GM12878 (cell line): ENCODE data around the gene ATP6V0D1. TPM values are rescaled to one million over a fixed set of nuclear protein-coding genes. Genes with fewer than 3 reads are reported as not detected.

Source experiments
- ATAC-seq: fragments of 200-7000 bp; cut with Tn5 transposase; 3 replicates; pipeline ENCODE4 v1.9.1; 2020; ENCODE audit warnings: mild to moderate bottlenecking, moderate library complexity
- BruUV-seq: library from RNA; stranded (reverse); fragments of 400-500 nt; replicated peaks from 2 replicates; lab custom pipeline; 2021; lab: Mats Ljungman, UMichigan
- CTCF ChIA-PET: fragments of 300-600 bp; sonication (Branson Sonifier 250); formaldehyde crosslinking; extraction: SDS; loops from one replicate; lab custom pipeline; 2021; ENCODE audit warnings: inconsistent platforms; lab: Yijun Ruan, JAX
- POLR2A ChIA-PET: fragments of 350-600 bp; formaldehyde crosslinking; extraction: SDS; loops from one replicate; lab custom pipeline; 2021; ENCODE audit warnings: inconsistent platforms; lab: Charles Lee
- RAD21 ChIA-PET: fragments of 300-600 bp; sonication (Branson Sonifier 250); formaldehyde crosslinking; loops from one replicate; lab custom pipeline; 2023; ENCODE audit warnings: antibody characterized with exemption; ENCODE audit not compliant: unreplicated experiment; lab: Charles Lee
- SMC1A ChIA-PET: fragments of 300-600 bp; sonication (Branson Sonifier 250); formaldehyde crosslinking; loops from one replicate; lab custom pipeline; 2023; ENCODE audit not compliant: unreplicated experiment, uncharacterized antibody; lab: Charles Lee
- DNase-seq: peaks from one replicate; pipeline ENCODE4 v3.0.0-alpha.2; 2011; ENCODE audit warnings: low read depth, low spot score
- FAIRE-seq: peaks from 3 replicates; lab custom pipeline; 2011; peaks lifted over from hg19 to GRCh38; lab: Jason Lieb, UNC
- H2AFZ ChIP-seq: 2 replicates; pipeline ENCODE4 v1.6.0; 2011; ENCODE audit warnings: low read depth, low read length, control low read depth; ENCODE audit not compliant: control insufficient read depth
- H3K27ac ChIP-seq: 2 replicates; pipeline ENCODE4 v1.5.1; 2011; ENCODE audit warnings: control low read depth; ENCODE audit not compliant: control insufficient read depth, insufficient read depth
- H3K27me3 ChIP-seq, 2 experiments: replicated peaks in 1 of 2; 2 replicates each; pipeline versions ENCODE4 v1.6.0 to v1.6.1; 2011; ENCODE audit warnings: low read length in 1 of 2; ENCODE audit not compliant: control insufficient read depth in 2 of 2, insufficient read depth in 2 of 2
- H3K36me3 ChIP-seq, 2 experiments: 2 replicates each; pipeline ENCODE4 v1.5.1; 2011; ENCODE audit warnings: low read length in 1 of 2; ENCODE audit not compliant: control insufficient read depth in 2 of 2, insufficient read depth in 2 of 2
- H3K4me1 ChIP-seq: 2 replicates; pipeline ENCODE4 v1.6.1; 2011; ENCODE audit warnings: mild to moderate bottlenecking, low read length, moderate library complexity, mixed read lengths; ENCODE audit not compliant: control insufficient read depth, insufficient read depth
- H3K4me2 ChIP-seq: 2 replicates; pipeline ENCODE4 v1.6.0; 2011; ENCODE audit warnings: control low read depth; ENCODE audit not compliant: control insufficient read depth, insufficient read depth
- H3K4me3 ChIP-seq: fragments of 200-600 bp; sonication (generic); 2 replicates; pipeline ENCODE4 v1.5.1; 2016
- H3K79me2 ChIP-seq: 2 replicates; pipeline ENCODE4 v1.6.0; 2011; ENCODE audit warnings: low read length; ENCODE audit not compliant: control insufficient read depth, insufficient read depth
- H3K9ac ChIP-seq: 2 replicates; pipeline ENCODE4 v1.8.0; 2011; ENCODE audit warnings: low read length, control low read depth, mixed read lengths; ENCODE audit not compliant: control insufficient read depth, insufficient read depth
- H3K9me3 ChIP-seq: replicated peaks from 3 replicates; pipeline ENCODE4 v1.5.1; 2011; ENCODE audit warnings: mild to moderate bottlenecking, low read length; ENCODE audit not compliant: control insufficient read depth, insufficient read depth
- H4K20me1 ChIP-seq: 2 replicates; pipeline ENCODE4 v1.6.0; 2011; ENCODE audit not compliant: control insufficient read depth, insufficient read depth
- GABPA ChIP-seq: IDR thresholded peaks from 2 replicates; pipeline ENCODE4 v1.6.1; 2014; ENCODE audit warnings: antibody characterized with exemption, low read depth, mild to moderate bottlenecking, inconsistent platforms
- JUNB ChIP-seq: IDR thresholded peaks from 2 replicates; pipeline ENCODE4 v1.6.1; 2016; ENCODE audit warnings: antibody characterized with exemption, mild to moderate bottlenecking
- LARP7 ChIP-seq: fragments of 450-650 bp; IDR thresholded peaks from 2 replicates; pipeline ENCODE4 v1.6.1; 2017; ENCODE audit warnings: mild to moderate bottlenecking
- MYB ChIP-seq: fragments of 150-350 bp; IDR thresholded peaks from 2 replicates; pipeline ENCODE4 v1.6.1; 2014; ENCODE audit warnings: mild to moderate bottlenecking, low read depth, low read length, borderline replicate concordance
- NFXL1 ChIP-seq: fragments of 450-650 bp; IDR thresholded peaks from 2 replicates; pipeline ENCODE4 v1.6.1; 2017; ENCODE audit warnings: antibody characterized with exemption, mild to moderate bottlenecking, borderline replicate concordance
- NR2F1 ChIP-seq: fragments of 450-650 bp; conservative IDR thresholded peaks from 2 replicates; pipeline ENCODE4 v1.6.1; 2017; ENCODE audit warnings: mild to moderate bottlenecking
- NRF1 ChIP-seq: conservative IDR thresholded peaks from 2 replicates; pipeline ENCODE4 v1.6.1; 2011; ENCODE audit warnings: mild to moderate bottlenecking, low read depth, low read length, improper control_type of control experiment
- POLR2A ChIP-seq: IDR thresholded peaks from 2 replicates; pipeline ENCODE4 v1.6.1; 2011; ENCODE audit warnings: low read depth, mild to moderate bottlenecking, low read length
- POLR2AphosphoS5 ChIP-seq: IDR thresholded peaks from 2 replicates; pipeline ENCODE4 v1.6.1; 2011; ENCODE audit warnings: mild to moderate bottlenecking, low read length, inconsistent platforms
- SREBF2 ChIP-seq: IDR thresholded peaks from 2 replicates; pipeline ENCODE4 v1.6.1; 2012; ENCODE audit warnings: mild to moderate bottlenecking, low read length
- WGBS: methylation state at CpG from one replicate; pipeline ENCODE4 v1.1.6; 2016; ENCODE audit warnings: low lambda C conversion rate; ENCODE audit not compliant: insufficient replicate concordance, insufficient coverage; ENCODE audit errors: missing lambda C conversion rate; 5-methylcytosine and 5-hydroxymethylcytosine counted together
- in situ Hi-C: fragments of 300-500 bp; cut with MboI; formaldehyde crosslinking; loops from 9 replicates; pipeline ENCODE4 v1.14.3; 2018; ENCODE audit warnings: mixed read lengths
- intact Hi-C: fragments of 100-400 bp; cut with micrococcal nuclease; formaldehyde crosslinking; loops from one replicate; pipeline ENCODE4 v1.14.2; 2022; ENCODE audit not compliant: unreplicated experiment
- polyA plus RNA-seq, 11 experiments: library from polyadenylated mRNA; depleted of rRNA in 4 of 11; unstranded in 6 of 11; stranded (reverse) in 5 of 11; fragments of >200 nt; fragmentation: Nextera tagmentation in 4 of 11; fragmentation: Illumina TruSeq in 1 of 11; extraction: Ambion mirVana in 4 of 11; extraction: Trizol in 1 of 11; gene quantifications; 1 replicate in 1 of 11; 2 replicates in 10 of 11; pipeline versions ENCODE4 v1.2.1 to v1.2.3, GENCODE V29; 2011 to 2016; ENCODE audit warnings: inconsistent platforms in 2 of 11, missing spikeins in 2 of 11, low read depth in 1 of 11
- total RNA-seq, 4 experiments: library from RNA; depleted of rRNA in 3 of 4; stranded (reverse); fragments of >200 nt in 3 of 4; fragmentation: Illumina TruSeq in 1 of 4; extraction: Trizol in 1 of 4; gene quantifications; 2 replicates each; pipeline versions ENCODE4 v1.2.1 to v1.2.3, GENCODE V29; 2013 to 2021
- TF ChIP-seq, protein P1 (sequence below): fragments of 150-350 bp; IDR thresholded peaks from 2 replicates; pipeline ENCODE4 v1.6.1; 2014; ENCODE audit warnings: mild to moderate bottlenecking, low read depth, low read length
- TF ChIP-seq, protein P2 (sequence below): IDR thresholded peaks from 2 replicates; pipeline ENCODE4 v1.6.1; 2011; ENCODE audit warnings: low read depth, low read length, improper control_type of control experiment, borderline replicate concordance
- TF ChIP-seq, protein P3 (sequence below): fragments of 450-650 bp; formaldehyde crosslinking; IDR thresholded peaks from 2 replicates; pipeline ENCODE4 v1.5.0; 2022; ENCODE audit warnings: mild to moderate bottlenecking, missing genetic modification characterization
- TF ChIP-seq, protein P4 (sequence below): IDR thresholded peaks from 2 replicates; pipeline ENCODE4 v1.6.1; 2012; ENCODE audit warnings: low read depth, low read length, improper control_type of control experiment
- TF ChIP-seq, protein P5 (sequence below): IDR thresholded peaks from 2 replicates; pipeline ENCODE4 v1.6.1; 2011; ENCODE audit warnings: low read depth, mild to moderate bottlenecking, low read length, moderate library complexity, borderline replicate concordance; ENCODE audit errors: extremely low read depth

ATP6V0D1 gene
- total and polyA plus RNA-seq, 10 of the 15 experiments (the other 5 are each of a cell fraction or from before 2014, with no cell fraction given) = 28.1 to 141 (median 70.3) TPM

DNA sequence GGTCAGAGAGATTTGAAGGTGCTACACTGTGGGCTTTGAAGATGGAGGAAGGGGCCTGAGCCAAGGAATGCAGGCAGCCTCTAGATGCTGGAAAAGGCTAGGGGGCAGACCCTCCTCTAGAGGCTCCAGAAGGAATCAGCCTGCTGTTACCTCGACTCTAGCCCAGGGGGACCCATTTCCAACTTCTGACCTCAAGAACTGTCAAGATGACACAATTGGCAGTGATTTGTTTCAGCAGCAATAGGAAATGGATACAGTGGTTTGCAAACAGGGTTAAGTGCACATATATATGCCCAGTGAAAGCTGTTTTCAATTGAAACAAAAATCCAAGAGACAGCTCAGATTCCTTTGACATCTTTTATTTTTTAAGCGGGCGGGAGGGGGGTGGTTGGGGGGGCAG lies 61.0 kb downstream of the ATP6V0D1 start:
- no peak for ATAC-seq
- H2AFZ ChIP-seq = no peak overlapping the region
- intact Hi-C loops (no loop called here), in situ Hi-C loops (loop anchor here (25.0 kb wide), 1 partner anchor 433 kb away; the partner anchor contains the start of gene CES4A)
- H3K27ac ChIP-seq = no peak overlapping the region
- H3K4me2 ChIP-seq = no peak overlapping the region
- no peaks in the 10 kb centered on the region for H3K36me3 ChIP-seq
- ChIA-PET CTCF (interaction anchor here (0.8 kb wide), 1 partner anchor 47 kb away, joined by 4 read pairs; no protein-coding TSS in a partner anchor), SMC1A (no interaction called here), RAD21 (interaction anchor here (0.9 kb wide), 1 partner anchor 160 kb away, joined by 3 read pairs; no protein-coding TSS in a partner anchor), POLR2A (no interaction called here)
- no peak overlapping the region for H3K4me3 ChIP-seq
- DNase-seq = no peak
- H3K4me1 ChIP-seq = no peaks in the 10 kb centered on the region
- TF ChIP-seq, protein P1, sequence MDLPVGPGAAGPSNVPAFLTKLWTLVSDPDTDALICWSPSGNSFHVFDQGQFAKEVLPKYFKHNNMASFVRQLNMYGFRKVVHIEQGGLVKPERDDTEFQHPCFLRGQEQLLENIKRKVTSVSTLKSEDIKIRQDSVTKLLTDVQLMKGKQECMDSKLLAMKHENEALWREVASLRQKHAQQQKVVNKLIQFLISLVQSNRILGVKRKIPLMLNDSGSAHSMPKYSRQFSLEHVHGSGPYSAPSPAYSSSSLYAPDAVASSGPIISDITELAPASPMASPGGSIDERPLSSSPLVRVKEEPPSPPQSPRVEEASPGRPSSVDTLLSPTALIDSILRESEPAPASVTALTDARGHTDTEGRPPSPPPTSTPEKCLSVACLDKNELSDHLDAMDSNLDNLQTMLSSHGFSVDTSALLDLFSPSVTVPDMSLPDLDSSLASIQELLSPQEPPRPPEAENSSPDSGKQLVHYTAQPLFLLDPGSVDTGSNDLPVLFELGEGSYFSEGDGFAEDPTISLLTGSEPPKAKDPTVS = no peak
- TF ChIP-seq, protein P2, sequence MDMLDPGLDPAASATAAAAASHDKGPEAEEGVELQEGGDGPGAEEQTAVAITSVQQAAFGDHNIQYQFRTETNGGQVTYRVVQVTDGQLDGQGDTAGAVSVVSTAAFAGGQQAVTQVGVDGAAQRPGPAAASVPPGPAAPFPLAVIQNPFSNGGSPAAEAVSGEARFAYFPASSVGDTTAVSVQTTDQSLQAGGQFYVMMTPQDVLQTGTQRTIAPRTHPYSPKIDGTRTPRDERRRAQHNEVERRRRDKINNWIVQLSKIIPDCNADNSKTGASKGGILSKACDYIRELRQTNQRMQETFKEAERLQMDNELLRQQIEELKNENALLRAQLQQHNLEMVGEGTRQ = no peak
- TF ChIP-seq, protein P3, sequence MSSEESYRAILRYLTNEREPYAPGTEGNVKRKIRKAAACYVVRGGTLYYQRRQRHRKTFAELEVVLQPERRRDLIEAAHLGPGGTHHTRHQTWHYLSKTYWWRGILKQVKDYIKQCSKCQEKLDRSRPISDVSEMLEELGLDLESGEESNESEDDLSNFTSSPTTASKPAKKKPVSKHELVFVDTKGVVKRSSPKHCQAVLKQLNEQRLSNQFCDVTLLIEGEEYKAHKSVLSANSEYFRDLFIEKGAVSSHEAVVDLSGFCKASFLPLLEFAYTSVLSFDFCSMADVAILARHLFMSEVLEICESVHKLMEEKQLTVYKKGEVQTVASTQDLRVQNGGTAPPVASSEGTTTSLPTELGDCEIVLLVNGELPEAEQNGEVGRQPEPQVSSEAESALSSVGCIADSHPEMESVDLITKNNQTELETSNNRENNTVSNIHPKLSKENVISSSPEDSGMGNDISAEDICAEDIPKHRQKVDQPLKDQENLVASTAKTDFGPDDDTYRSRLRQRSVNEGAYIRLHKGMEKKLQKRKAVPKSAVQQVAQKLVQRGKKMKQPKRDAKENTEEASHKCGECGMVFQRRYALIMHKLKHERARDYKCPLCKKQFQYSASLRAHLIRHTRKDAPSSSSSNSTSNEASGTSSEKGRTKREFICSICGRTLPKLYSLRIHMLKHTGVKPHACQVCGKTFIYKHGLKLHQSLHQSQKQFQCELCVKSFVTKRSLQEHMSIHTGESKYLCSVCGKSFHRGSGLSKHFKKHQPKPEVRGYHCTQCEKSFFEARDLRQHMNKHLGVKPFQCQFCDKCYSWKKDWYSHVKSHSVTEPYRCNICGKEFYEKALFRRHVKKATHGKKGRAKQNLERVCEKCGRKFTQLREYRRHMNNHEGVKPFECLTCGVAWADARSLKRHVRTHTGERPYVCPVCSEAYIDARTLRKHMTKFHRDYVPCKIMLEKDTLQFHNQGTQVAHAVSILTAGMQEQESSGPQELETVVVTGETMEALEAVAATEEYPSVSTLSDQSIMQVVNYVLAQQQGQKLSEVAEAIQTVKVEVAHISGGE = no peak
- no peak for TF ChIP-seq NFXL1
- no peak for TF ChIP-seq NRF1
- TF ChIP-seq SREBF2 = no peak
- TF ChIP-seq, protein P4, sequence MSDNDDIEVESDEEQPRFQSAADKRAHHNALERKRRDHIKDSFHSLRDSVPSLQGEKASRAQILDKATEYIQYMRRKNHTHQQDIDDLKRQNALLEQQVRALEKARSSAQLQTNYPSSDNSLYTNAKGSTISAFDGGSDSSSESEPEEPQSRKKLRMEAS = no peak
- TF ChIP-seq POLR2AphosphoS5 = no peak
- TF ChIP-seq LARP7 = no peak
- no peak for TF ChIP-seq NR2F1
- no peak for TF ChIP-seq POLR2A
- TF ChIP-seq JUNB = no peak
- TF ChIP-seq, protein P5, sequence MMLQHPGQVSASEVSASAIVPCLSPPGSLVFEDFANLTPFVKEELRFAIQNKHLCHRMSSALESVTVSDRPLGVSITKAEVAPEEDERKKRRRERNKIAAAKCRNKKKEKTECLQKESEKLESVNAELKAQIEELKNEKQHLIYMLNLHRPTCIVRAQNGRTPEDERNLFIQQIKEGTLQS = no peak
- TF ChIP-seq MYB = no peak
- no peak for TF ChIP-seq GABPA
- no peak overlapping the region for H3K9ac ChIP-seq
- WGBS = 0% methylated on average over 1 of the region's 3 CpGs
- H3K9me3 ChIP-seq = no peaks in the 10 kb centered on the region
- no TSS peak for BruUV-seq
- 0 out of 2 replicates have a peak, but pooled peaks cover 2% of the 10 kb centered on the region for H4K20me1 ChIP-seq
- no peaks in the 10 kb centered on the region for H3K79me2 ChIP-seq
- peaks cover 2 to 6% of the 10 kb centered on the region in 2 experiments; a peak in 3 of 4 replicates for H3K27me3 ChIP-seq
- no peak for FAIRE-seq
